Esophagus mucosa (tissue), 1 donor: Measurements from ENCODE around the gene CCDC187. TPM values are rescaled to one million over a fixed set of nuclear protein-coding genes. Genes with fewer than 3 reads are reported as not detected.
"Not testable (repeated sequence)": the region's sequence is repeated elsewhere in the genome, so short reads cannot be mapped to it uniquely, and the experiment has no call there.

ENCODE experiments used
- ATAC-seq: fragments of 200-7000 bp; cut with Tn5 transposase; one replicate; pipeline ENCODE4 v1.9.1; 2020
- total RNA-seq: library from RNA; stranded (reverse); gene quantifications from one replicate; pipeline ENCODE4 v1.2.4, GENCODE V29; 2023
- donor health status: DM: yes; HTN: yes; CAD: no.

CCDC187 gene
- not detected for total RNA-seq

GRCh38 chr9:136303825-136304416 lies at the start of gene CCDC187:
Gene CCDC187, minus strand, starts transcription at chr9:136304094. Its CDS starts 264 bp downstream, at chr9:136303830.
- ATAC-seq = peak; percentile 6

DNA sequence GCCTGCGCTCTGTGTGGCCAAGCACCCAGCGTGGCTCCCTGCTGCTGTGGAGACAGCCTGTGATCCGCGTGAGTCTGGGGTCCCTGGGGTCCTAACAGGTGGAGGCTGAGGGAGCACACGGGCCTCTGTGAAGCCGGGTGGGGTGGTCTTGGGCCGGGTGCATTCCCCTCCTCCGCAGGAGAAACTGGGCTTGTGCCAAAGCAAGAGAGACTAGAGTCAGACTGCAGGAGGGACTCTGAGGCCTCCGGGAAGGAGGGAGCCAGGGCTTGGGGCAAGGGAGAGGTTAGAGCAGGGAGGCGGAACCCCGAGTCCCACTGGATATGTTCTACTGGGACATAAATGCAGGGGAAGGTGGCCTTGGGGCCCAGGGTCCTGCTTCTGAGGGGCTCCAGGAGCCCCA lies 49.2 kb upstream of the CCDC187 start:
- ATAC-seq = no peak

DNA sequence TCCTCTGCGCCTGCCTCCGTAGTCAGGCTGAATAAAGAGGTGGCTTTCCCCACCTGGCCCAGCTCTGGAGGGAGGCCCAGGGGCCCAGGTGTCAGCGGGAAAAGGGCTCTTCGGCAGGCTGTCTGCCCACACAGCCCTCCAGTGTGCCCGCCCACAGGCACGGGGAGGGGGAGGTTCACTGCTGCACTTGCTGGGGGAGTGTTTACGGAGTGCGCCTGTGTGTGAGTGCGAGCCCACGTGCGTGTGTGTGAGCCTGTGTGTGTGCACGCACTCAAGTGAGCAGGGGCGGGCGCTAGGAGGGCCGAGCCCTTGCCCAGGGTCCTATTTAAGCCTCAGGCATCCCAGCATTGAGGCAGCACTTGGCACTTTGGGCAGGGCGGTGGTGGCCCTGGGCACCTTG lies 48.8 kb upstream of the CCDC187 start:
- ATAC-seq = no peak

- ATAC-seq = not testable (repeated sequence)
These were observed 48.0 kb upstream of the CCDC187 start for GRCh38 chr9:136351868-136352267.

- ATAC-seq = no peak
These were observed 47.4 kb upstream of the CCDC187 start for GRCh38 chr9:136351252-136351800.

DNA sequence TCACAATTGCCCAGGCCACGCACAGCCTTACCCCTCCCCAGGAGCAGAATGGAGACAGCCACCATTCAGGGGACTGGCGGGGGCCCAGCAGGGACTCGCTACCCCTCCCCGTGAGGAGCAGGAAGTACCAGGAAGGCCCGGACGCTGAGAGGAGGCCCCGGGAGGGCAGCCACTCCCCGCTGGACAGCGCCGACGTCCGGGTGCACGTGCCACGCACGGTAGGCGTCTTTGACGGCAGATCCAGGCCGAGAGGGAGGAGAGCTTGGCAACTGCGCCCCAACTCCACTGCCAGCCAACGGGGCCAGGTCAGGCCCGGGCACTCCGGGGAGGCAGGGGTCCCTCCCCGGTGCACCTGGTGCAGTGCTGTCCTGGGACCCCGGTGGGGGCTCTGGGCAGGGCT lies 45.7 kb upstream of the CCDC187 start:
- ATAC-seq = no peak

- ATAC-seq = no peak
These were observed 44.8 kb upstream of the CCDC187 start for GRCh38 chr9:136348691-136349090.

GRCh38 chr9:136347472-136348256 lies 43.8 kb upstream of the CCDC187 start:
- no peak for ATAC-seq

DNA sequence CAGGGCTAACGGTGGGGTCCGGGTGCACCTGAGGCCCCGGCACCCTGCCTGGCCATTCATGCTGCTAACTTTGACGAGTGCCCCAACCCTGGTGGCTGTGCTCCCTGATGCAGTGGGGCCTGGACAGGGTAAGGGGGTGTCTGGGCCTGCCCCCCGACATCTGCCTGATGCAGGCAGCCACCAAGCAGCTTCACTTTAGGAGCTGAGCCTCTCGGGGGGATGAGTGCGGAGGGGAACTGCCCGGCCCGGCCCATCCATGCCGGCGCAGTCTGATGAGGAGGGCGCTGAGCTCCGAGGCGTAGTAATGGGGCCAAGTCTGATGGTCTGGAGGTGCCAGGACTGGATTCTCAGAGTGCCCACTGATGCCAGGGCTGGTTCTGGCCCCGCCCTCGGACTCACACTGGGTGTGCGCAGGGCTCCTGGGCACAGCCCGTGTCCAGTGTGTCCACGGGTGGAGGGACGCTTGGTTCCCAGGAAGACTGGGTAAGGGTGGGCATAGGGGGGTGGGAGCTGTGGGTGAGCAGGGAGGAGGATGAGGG lies 43.1 kb upstream of the CCDC187 start:
- no peak for ATAC-seq

DNA sequence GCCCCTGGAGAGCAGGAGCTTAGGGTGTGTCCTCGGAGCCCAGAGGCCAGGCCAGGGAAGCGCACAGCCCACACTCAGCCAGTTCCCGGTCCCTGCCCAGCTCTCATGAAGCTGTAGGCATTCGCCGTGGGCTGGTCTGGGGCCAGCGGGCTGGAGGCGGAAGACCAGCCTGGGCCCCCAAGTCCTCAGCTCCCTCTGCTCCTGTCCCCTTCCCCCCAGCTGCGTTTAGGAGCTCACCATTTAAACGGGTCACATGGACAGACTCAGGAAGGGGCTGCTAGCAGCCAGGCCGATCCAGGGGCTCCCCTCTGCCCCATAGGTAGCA lies 42.2 kb upstream of the CCDC187 start:
- peak; percentile 2 for ATAC-seq

- peak; percentile 2 for ATAC-seq
These were observed 41.6 kb upstream of the CCDC187 start for GRCh38 chr9:136345281-136346156.

DNA sequence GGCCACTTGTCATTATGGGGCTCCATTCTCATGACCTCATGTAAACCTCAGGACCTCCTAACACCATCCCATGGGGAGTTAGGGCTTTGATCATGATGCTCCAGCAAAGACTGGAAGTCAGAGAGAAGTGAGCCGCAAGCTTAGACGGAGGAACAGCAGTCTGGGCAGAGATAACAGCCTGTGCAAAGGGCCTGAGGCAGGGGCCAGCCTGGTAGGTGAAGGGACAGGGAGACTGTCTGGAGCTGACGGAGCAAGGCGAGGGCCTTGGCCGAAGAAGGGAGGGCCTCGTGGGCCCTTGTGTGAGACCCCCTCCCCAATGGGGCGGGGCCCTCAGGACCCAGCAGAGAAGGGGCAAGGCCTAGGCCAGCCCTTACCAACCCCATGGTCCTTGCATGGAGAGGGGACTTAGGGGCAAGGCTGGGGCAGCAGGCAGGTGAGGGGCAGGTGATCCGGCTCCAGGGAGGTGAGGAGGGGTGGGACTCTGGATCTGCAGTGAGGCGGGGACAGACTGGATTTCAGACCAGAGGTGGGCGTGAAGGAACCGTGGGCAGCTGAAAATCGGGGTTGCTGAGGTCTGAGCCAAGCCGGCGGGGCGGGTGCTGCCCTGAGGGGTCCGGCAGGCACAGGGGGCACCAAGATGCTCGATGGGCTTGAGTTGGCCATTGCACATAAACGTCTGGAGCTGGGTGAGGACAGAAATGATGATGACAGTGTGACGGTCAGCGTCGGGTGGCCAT lies 40.8 kb upstream of the CCDC187 start:
- ATAC-seq = no peak

- no peak for ATAC-seq
These were observed 40.0 kb upstream of the CCDC187 start for GRCh38 chr9:136343884-136344269.

GRCh38 chr9:136343121-136343883 lies 39.4 kb upstream of the CCDC187 start:
- ATAC-seq = no peak

DNA sequence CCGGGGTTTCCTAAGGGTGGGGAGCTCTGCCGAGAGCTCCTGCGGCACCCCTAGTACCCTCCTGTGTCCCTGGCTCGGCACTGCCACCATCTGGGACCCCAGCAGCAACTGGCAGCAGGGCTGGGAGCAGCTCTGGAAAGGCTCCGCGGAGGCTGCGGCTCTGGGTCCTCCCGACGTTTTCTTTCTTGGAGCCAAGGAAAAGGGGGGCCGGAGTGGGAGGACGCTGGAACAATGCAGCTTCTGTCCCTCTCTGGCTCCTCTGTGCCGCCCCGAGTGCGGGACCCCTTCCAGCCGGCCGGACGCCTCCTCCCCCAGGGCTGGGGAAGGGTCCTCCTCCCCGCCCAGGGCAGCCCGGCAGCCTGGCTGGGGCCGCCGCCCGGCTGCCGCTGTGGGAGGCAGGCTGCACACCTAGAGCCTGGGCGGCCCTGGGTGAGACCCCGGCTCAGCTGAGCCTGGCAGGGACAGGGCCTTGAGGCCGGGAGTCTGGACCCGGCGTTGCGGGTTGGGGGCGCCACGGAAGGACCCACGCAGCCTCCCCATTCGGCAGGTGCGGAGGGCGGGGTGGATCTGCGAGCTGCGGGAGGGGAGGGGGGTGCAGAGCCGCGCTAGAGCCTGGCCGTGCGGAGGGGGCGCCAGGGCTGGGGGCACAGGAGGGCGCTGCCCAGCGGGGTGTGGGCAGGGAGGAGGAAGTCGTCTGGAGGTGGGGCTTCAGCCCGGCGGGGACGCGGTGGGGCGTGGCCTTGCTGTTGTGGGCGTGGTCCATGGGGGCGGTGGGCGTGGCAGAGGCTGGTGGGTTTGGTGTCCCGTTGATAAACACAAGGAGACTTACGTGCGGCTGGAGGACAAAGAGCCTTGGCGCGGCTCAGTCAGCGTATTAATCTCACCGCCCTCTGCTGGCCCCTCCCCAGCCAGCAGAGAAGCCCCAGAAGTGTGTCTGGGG lies 38.6 kb upstream of the CCDC187 start:
- ATAC-seq = peak; percentile 43

- no peak for ATAC-seq
These were observed 37.9 kb upstream of the CCDC187 start for GRCh38 chr9:136341769-136342168.

- no peak for ATAC-seq
These were observed 37.3 kb upstream of the CCDC187 start for GRCh38 chr9:136341042-136341655.

DNA sequence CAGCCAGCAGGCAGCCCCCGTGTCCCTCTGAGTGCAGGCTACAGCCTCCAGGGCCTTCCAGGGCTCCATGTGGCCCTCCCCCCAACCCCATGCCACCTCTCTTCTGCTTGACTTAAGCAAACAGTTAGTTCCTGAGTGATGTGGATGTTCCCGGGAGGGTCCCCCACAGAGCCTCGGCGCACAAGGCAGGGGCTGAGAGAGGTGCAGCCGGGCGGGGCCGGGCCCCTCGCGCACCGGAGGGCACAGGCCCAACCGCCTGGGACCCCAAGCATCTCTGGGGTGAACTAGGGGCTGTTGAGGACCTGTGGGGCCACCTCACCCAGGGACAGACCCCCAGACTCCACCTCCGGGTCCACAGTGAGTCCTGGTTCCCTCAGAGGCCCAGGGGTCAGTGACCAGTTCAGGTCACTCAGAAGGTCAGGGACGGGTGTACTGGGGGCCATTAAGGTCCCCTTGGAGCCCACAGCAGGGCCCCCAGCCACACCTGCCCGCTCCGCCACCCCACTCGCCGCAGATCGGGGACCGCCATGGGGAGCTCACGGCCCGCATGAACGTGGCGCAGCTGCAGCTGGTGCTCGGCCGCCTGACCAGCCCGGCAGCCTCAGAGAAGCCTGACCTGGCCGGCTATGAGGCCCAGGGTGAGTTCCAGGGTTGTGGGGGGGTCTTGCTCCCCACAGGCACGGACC lies 36.6 kb upstream of the CCDC187 start:
- no peak for ATAC-seq

- ATAC-seq = no peak
These were observed 36.0 kb upstream of the CCDC187 start for GRCh38 chr9:136339958-136340310.
